GM08714 (cell line): ENCODE results near the gene SSTR4.

Experiments
- H3K4me3 ChIP-seq: fragments of 200-500 bp; sonication (Bioruptor generic); 2 replicates; pipeline ENCODE4 v1.5.1; 2014; ENCODE audit warnings: mild to moderate bottlenecking, low read length, inconsistent platforms
- ZNF274 ChIP-seq: IDR thresholded peaks from 2 replicates; pipeline ENCODE4 v1.6.1; 2012; ENCODE audit warnings: mild to moderate bottlenecking, low read depth, low read length

The SSTR4 gene

DNA sequence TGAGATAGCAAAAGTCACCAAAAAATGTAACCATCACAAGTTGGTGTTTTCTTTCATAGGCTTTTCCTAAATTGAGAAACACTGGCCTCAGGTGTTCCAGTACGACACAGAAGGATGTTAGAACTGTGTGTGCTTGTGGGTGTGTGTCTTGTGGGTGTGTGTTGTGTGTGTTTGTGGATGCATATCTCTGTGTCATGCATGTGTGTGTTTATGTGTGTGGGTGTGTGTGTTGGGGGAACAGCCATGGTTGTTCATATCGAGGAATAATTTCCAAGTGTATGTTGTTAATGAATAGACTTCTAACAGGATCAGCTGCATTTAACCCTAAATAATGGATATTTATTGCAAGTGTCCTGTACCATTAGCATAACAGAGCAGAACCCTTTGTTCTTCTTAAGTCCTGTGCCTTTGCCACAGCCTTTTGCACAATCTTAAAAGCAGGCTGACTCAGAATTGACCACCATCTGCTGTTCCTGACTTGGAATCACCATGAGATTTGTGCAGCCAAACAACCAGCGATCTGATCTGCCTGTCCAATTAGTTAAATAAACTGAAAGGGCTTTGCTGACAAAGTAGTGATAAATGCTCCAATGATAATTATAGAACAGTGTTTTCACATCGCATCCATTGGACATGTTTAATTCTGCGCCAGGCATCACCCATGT lies 43.4 kb downstream of the SSTR4 start:
- no peak overlapping the region for H3K4me3 ChIP-seq
- no peak for TF ChIP-seq ZNF274

DNA sequence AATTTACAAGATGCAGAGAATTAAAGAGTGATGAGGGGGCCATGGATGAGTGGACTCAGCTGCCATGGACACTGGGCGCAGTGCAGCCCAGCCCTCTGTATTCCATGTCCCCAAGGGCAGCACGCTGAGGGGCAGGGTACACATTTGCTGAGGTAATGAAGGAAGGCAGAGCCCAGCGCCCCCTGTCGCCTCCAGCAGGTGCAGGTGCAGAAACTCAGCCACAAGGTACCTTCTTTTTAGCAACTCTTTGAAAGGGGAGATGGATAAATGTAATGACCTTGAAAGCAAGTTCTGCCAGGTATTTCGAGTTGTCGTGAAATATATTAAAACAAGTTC lies 43.9 kb downstream of the SSTR4 start:
- no peak for TF ChIP-seq ZNF274
- H3K4me3 ChIP-seq, result no peak overlapping the region

DNA sequence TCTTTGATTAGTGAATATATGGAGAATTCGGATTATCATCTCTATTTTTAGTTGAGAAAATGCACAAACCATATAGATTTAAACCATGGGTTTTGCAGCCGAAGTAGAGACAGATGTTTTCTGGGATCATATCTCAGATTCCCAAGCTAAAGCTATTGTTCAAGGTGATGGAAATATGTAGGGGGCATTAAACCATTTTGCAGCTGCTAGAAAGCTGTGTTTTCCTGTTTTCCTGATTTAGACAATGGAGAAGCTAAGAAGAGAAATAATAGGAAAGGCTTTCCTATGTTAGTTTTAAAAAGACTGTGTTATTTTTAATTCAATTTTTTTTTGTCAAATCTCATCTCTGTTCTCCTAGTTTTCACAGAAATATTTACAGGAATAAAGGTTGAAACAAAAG lies 44.8 kb downstream of the SSTR4 start:
- no peak for TF ChIP-seq ZNF274
- H3K4me3 ChIP-seq, result no peak overlapping the region

DNA sequence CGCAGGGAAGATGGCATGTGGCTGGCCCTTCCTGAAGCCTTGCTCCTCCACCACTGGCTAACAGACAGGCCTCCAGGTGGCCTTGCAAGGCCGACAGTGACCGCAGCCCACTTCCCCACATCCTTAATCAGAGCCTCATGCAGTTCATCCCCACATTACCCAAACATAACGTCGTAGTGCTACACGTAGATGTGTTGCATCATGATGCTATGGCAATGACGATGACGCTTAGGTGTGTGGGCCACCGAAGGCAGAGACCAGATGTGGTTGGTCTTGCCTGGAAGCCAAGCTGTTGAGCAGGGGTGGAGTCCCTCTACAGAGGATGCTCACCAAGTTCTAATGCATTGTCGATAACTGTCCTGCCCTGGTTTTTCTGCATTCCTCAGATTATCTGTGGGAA lies 45.4 kb downstream of the SSTR4 start:
- H3K4me3 ChIP-seq, result no peak overlapping the region
- TF ChIP-seq ZNF274, result no peak

DNA sequence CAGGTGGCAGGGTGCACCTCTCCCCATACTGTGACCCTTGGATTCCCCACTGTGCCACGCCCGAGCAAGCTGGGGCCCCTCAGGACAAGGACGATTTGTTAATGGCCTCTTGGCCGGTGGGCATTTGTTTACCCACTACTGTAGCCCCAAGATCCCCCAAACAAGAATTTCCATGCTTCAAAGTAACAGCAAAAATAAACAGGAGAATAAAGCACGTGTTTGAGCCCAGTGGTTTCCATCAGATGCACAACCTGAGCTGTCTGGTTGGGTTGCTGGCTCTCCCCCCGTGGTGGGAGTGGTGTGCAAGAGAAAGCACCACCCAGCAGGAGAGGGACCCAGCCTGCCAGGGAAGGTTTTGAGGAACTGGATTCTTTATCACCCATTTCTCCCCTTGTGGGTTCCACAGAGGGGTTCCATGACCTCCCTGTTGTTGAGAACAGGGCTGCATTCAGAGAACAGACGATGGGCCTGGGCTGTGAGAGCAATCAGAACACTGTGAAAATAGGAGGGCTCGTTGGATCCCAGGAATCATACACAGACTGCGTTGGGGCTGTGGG lies 46.2 kb downstream of the SSTR4 start:
- H3K4me3 ChIP-seq, result no peak overlapping the region

DNA sequence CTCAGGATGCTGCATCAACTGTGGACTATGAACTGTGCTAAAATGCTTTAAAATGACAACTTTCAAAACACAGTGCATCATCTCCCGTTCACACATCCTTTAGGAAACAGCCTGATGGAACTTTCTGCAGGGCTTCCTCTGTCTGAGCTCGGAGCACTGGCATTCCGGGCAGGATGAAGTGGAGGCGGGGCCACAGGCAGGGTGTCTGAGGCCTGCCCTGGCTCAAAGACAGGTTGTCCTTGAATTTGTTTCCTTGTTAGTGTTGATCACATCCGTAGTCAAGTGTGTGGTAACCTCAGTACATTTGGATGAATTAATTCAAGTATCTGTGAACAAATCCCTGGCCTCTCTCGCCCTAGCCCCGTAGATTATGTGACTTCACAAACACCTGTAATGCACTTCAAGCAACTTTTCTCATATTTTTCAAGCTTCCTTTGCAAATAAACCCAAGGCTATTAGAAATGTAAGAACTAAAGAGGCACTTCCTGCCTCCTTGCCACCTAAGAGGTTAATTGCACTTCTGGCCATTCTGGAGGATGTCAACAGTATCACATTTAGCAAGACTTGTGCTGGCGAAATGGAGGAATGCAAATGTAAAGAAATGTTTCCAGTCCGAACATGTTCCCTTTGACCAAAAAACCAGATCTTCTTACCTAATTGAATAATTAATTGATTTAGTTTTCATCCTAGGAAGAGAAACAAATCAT lies 47.9 kb downstream of the SSTR4 start:
- no peak overlapping the region for H3K4me3 ChIP-seq
- no peak for TF ChIP-seq ZNF274

More for the DNA sequence above, 46.2 kb downstream of the SSTR4 start:
- TF ChIP-seq ZNF274, result no peak

DNA sequence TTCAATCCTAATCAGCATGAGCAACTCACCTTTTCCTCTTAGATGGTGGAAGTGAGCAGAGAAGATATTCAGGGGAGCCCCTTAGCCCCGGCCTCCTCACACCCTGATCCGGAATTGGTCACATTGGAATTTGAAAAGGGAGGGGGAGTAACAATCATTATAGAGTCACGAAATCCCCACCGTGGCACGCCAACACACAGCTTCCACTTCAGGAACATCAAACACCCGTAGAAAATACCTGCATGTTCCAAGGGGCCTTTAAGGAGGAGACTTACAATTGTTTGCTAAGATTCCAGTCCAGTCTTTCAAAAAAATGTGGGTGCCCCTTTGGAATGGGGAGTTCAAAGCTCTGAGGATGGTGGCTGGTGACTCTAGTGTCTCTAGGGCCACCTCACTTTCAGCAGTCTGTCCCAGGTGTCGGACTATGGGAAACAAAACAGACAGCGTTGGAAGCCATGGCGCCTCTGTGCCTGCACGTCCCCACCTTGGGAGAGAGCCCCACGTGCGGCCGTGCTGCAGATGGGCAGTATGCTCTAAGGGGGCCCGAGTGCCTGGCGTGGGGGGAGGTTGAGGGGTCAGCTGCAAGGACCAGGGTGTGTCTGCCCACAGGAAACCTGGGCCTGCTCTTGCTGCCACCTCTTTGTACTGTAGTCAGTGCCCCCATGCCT lies 48.6 kb downstream of the SSTR4 start:
- no peak for TF ChIP-seq ZNF274
- no peak overlapping the region for H3K4me3 ChIP-seq

DNA sequence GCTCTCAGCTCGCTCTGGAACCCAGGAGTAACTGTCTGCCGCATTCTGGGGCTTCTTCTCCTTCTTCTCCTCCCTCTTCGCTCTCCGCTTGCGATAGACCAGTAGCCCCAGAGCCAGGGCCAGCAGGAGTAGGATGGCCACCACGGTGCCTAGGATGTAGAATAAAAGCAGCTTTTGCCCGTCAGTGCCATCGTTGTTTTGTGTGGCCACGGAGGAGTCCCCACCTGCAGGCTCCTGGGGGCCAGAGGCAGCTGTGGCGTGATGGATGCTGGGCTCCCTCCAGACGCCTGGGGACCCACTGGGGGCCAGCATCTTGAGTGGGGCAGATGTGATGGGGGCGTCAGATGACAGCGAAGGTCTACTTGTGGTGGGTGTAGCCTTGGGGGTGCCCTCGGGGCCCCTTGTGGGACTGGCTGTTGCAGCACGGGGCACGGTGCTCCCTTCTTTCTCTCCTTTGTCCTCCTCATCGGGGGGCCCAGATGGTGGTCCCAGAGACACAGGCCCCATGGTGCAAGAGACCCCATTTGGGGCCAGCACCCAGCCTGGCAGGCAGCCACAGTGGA lies 49.3 kb downstream of the SSTR4 start:
- TF ChIP-seq ZNF274, result no peak
- H3K4me3 ChIP-seq, result no peak overlapping the region

DNA sequence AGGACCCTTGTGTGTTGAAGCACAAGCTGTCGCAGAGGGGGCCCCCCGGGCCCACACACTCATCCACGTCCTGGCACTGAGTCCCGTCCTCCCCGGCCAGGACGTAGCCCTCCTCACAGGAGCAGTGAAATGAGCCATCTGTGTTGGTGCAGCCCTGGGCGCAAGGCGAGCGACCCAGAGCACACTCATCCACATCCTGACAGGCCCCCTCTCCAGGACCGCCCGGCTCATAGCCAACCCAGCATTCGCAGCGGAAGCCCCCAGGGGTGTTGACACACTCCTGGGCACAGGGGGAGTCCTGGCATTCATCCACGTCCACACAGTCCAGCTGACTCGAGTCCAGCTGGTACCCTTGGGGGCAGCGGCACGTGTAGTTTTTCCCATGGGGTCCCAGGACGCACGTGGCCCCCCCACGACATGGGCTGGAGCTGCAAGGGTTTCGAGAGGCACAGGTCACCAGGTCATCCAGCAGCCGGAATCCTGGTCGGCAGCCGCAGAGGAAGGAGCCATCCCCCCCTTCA lies 49.8 kb downstream of the SSTR4 start:
- H3K4me3 ChIP-seq, result no peak overlapping the region
- no peak for TF ChIP-seq ZNF274

DNA sequence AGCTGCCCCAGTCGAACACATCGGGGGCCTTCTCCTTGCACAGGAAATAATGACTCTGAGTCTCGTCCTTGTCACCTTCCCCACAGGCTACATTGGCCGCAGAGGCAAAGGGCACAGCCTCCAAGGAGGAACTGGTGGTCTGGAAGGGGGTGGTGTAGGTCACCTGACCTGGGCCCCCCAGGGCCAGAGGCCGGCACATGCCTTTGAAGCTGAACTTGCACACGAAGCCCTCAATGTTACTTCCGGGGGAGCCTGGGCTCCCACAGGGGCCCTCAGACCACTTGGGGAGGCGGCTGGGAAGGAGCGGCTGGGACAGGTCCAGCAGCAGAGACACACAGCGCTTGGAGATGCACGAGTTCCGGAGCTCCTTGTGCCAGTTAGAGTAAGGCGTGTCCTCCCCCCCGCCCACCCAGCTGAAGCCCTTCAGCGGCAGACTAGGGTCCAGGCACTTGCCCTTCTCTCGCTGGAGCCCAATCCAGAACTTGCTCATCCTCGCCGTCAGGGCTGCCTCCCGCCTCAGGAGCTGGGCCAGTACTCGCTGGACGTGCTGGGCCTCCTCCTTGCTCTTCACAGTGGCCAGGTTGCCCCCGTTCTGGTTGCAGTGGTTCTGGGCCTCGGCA lies 50.4 kb downstream of the SSTR4 start:
- TF ChIP-seq ZNF274, result no peak
- no peak overlapping the region for H3K4me3 ChIP-seq

DNA sequence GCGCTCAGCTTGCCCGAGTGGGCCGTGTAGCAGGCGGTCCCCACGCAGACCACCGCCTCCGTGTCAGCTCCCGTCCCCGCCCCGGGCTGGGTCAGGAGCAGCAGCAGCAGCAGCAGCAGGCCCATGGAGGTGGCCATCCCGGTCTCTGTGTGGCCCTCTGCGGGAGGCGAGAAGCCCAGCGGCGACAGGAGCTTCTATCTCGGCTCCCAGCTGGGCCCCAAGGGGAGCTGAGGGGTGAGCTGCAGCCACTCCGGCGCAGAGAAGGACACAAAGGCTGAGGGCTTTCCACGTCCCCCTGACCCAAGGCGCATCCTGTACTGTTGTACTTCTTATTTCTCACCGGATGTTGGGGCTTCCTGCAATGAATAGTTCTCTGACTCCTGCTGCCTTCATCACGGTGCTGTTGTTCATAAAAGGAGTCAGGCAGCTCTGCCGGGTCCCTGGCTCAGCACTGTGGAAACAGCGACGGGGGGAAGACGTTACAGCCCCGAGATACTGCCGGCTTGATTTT lies 51.0 kb downstream of the SSTR4 start, which contains the start of gene CD93:
CD93 (minus strand) TSS at position 269 of the 511 bp plus-strand sequence; CDS start at position 137, 132 bp downstream.
- no peak for TF ChIP-seq ZNF274
- no peak within 1 kb of the TSS for H3K4me3 ChIP-seq

DNA sequence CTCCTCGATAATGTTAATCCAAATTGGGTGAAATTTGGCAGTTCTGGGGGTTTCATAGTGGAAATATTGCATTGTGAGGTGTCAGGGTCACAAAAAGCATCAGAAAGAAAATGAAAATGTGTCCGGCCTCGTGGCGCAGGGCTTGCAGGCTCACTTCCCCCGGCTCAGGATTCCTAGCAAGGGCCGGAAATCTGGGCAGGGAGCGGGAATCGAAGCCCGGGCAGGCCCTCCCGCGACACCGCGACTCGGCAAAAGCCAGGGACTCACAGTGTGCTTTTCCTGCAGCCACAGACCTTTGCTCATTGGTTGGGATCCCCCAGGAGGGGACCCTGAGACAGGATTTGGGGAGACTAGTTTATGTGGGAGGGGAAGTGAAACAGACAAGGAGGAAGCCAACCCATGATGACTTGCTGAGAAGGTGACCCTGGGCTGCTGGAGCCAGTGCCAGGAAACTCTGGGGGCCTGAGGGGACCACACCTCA lies 51.9 kb downstream of the SSTR4 start:
- TF ChIP-seq ZNF274, result no peak
- H3K4me3 ChIP-seq, result no peak overlapping the region

DNA sequence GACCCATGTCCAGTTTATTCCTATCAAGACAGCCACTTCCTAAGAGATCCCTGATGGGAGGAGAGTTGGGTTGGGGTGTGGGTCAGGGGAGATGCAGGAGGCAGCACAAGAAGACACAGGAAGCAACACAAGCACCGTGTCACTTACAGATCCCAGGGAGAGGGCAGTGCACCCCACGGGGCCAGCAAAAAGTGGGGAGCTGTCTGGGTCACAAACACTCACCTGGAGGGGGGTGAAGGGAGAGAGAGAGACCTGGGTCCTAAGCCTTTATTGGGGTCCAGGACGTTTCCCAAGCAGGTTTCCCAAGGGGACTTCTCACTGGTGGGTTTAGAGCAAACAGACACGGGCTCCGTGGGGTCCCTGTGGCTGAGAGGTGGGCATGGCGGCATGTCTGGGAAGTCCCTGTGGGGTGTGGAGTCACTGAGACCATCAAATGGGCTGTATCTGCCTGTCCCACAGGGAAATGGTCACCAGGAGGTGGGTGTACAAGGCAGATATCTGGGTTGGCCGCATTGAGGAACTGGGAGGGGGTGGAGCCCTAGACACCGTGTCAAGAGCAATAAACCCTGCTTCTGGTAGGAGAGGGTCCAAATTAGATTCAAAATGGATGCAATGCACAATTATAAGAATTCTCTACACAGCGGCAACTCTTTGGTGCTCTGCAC lies 52.6 kb downstream of the SSTR4 start:
- H3K4me3 ChIP-seq, result no peak overlapping the region
- no peak for TF ChIP-seq ZNF274
